K562 (cell line): ENCODE measurements around the gene BAD. TPM values are rescaled to one million over a fixed set of nuclear protein-coding genes. Genes with fewer than 3 reads are reported as not detected.

Source experiments
- BCL6 ChIP-seq: fragments of 250-450 bp; sonication (Bioruptor Pico); IDR thresholded peaks from 2 replicates; pipeline ENCODE4 v1.4.0; 2020
- BDP1 ChIP-seq: IDR thresholded peaks from 3 replicates; pipeline ENCODE4 v1.6.1; 2011; ENCODE audit not compliant: insufficient read length, insufficient read depth
- HDAC6 ChIP-seq: IDR thresholded peaks from 2 replicates; pipeline ENCODE4 v1.6.1; 2012; ENCODE audit warnings: low read depth, mild to moderate bottlenecking, control low read depth, inconsistent platforms, low read length, moderate library complexity
- JUND ChIP-seq, 2 experiments: IDR thresholded peaks; 2 replicates in 1 of 2; 3 replicates in 1 of 2; pipeline ENCODE4 v1.6.1; 2011; ENCODE audit warnings: borderline replicate concordance in 2 of 2, low read depth in 2 of 2, low read length in 2 of 2, improper control_type of control experiment in 1 of 2, missing biosample characterization in 1 of 2, missing genetic modification characterization in 1 of 2, missing genetic modification reagents in 1 of 2
- KAT7 ChIP-seq: sonication (generic); formaldehyde crosslinking; IDR thresholded peaks from 2 replicates; pipeline ENCODE4 v1.8.0; 2022; ENCODE audit warnings: missing genetic modification reagents, mild to moderate bottlenecking, borderline replicate concordance
- RCOR1 ChIP-seq, 2 experiments: IDR thresholded peaks; 2 replicates each; pipeline ENCODE4 v1.6.1; 2012; ENCODE audit warnings: low read depth in 2 of 2, low read length in 2 of 2, borderline replicate concordance in 1 of 2, improper control_type of control experiment in 1 of 2
- SMAD4 ChIP-seq: fragments of 250-450 bp; sonication (Bioruptor Pico); conservative IDR thresholded peaks from 2 replicates; pipeline ENCODE4 v1.8.0; 2021; ENCODE audit warnings: inconsistent platforms, mild to moderate bottlenecking, moderate library complexity
- SUPT5H ChIP-seq: fragments of 450-650 bp; IDR thresholded peaks from 2 replicates; pipeline ENCODE4 v1.6.1; 2016
- TCF7 ChIP-seq: sonication (generic); IDR thresholded peaks from 2 replicates; pipeline ENCODE4 v1.6.1; 2016; ENCODE audit warnings: antibody characterized with exemption, borderline replicate concordance
- ZFP1 ChIP-seq: fragments of 450-650 bp; formaldehyde crosslinking; IDR thresholded peaks from 2 replicates; pipeline ENCODE4 v1.4.0; 2020; ENCODE audit warnings: mild to moderate bottlenecking, mixed read lengths
- ZNF134 ChIP-seq: fragments of 250-450 bp; sonication (Bioruptor Pico); conservative IDR thresholded peaks from 2 replicates; pipeline ENCODE4 v1.4.0; 2020
- polyA plus RNA-seq, 8 experiments: library from polyadenylated mRNA; depleted of rRNA in 4 of 8; stranded (reverse) in 5 of 8; unstranded in 3 of 8; fragments of >200 nt; fragmentation: Nextera tagmentation in 2 of 8; fragmentation: Illumina TruSeq in 1 of 8; extraction: Ambion mirVana in 2 of 8; extraction: Trizol in 1 of 8; gene quantifications; 2 replicates each; pipeline versions ENCODE4 v1.2.1 to v1.2.3, GENCODE V29; 2011 to 2014; ENCODE audit warnings: inconsistent platforms in 1 of 8, missing spikeins in 1 of 8
- total RNA-seq, 7 experiments: library from RNA; depleted of rRNA in 6 of 7; stranded (reverse); fragments of >200 nt in 6 of 7; fragmentation: Illumina TruSeq in 2 of 7; extraction: Trizol in 2 of 7; gene quantifications; 2 replicates each; pipeline versions ENCODE4 v1.2.1 to v1.2.3, GENCODE V29; 2011 to 2021; ENCODE audit warnings: low replicate concordance in 1 of 7
- TF ChIP-seq, protein P1 (sequence below): fragments of 450-650 bp; IDR thresholded peaks from 2 replicates; pipeline ENCODE4 v1.6.1; 2018; ENCODE audit not compliant: partially characterized antibody
- TF ChIP-seq, protein P2 (sequence below): fragments of 250-450 bp; sonication (Bioruptor Pico); IDR thresholded peaks from 2 replicates; pipeline ENCODE4 v1.8.0; 2022; ENCODE audit warnings: inconsistent platforms, mild to moderate bottlenecking, moderate library complexity, borderline replicate concordance
- TF ChIP-seq, protein P3 (sequence below): sonication (generic); formaldehyde crosslinking; IDR thresholded peaks from 2 replicates; pipeline ENCODE4 v1.8.1; 2023; ENCODE audit warnings: mild to moderate bottlenecking, missing genetic modification reagents
- TF ChIP-seq, protein P4 (sequence below), 3 experiments: fragments of 200-800 bp in 1 of 3; fragments of 250-450 bp in 1 of 3; fragments of 450-650 bp in 1 of 3; sonication (Bioruptor Pico) in 1 of 3; sonication (Bioruptor generic) in 1 of 3; formaldehyde crosslinking in 1 of 3; IDR thresholded peaks; 2 replicates each; pipeline versions ENCODE4 v1.6.1 to v1.8.0; 2016 to 2022; ENCODE audit warnings: mild to moderate bottlenecking in 2 of 3, missing genetic modification characterization in 2 of 3, missing compliant biosample characterization in 1 of 3, moderate library complexity in 1 of 3

BAD gene
- total and polyA plus RNA-seq, 9 of the 15 experiments (the other 6 are each of a cell fraction or from before 2014, with no cell fraction given): 0.61 to 45.6 (median 11.8) TPM

DNA sequence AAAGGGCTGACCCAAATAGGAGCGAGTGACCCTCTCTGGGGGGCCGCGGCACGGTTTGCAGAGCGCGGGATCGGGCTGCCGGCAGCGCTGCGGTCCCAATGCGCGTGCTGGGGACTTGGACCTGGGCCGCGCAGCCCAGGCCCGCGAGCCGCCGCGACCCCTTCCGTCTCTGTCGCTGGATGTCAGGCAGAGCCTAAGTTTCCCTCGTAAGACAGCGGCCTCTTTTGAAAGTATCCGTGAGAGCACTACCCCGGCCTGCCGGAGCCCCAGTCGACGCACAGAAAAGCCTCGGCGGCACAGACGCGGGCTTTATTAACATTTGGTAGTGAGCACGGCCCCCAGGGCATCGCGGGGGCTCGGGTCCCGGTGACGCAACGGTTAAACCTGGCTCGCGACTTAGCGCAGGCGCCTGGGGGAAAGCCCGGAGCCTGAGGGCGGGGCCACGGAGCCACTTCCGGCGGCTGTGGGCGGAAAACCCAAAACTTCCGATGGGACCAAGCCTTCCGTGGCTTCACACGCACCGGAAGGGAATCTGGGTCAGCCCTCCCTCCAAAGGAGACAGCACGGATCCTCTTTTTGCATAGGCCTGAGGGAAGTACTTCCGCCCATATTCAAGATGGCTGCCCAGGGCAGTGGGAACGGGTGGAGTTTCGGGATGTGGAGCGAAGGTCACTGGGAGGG is 14.8 kb downstream of the BAD start (continued):
- TF ChIP-seq, protein P1, sequence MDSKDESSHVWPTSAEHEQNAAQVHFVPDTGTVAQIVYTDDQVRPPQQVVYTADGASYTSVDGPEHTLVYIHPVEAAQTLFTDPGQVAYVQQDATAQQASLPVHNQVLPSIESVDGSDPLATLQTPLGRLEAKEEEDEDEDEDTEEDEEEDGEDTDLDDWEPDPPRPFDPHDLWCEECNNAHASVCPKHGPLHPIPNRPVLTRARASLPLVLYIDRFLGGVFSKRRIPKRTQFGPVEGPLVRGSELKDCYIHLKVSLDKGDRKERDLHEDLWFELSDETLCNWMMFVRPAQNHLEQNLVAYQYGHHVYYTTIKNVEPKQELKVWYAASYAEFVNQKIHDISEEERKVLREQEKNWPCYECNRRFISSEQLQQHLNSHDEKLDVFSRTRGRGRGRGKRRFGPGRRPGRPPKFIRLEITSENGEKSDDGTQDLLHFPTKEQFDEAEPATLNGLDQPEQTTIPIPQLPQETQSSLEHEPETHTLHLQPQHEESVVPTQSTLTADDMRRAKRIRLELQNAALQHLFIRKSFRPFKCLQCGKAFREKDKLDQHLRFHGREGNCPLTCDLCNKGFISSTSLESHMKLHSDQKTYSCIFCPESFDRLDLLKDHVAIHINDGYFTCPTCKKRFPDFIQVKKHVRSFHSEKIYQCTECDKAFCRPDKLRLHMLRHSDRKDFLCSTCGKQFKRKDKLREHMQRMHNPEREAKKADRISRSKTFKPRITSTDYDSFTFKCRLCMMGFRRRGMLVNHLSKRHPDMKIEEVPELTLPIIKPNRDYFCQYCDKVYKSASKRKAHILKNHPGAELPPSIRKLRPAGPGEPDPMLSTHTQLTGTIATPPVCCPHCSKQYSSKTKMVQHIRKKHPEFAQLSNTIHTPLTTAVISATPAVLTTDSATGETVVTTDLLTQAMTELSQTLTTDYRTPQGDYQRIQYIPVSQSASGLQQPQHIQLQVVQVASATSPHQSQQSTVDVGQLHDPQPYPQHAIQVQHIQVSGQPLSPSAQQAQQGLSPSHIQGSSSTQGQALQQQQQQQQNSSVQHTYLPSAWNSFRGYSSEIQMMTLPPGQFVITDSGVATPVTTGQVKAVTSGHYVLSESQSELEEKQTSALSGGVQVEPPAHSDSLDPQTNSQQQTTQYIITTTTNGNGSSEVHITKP: peak; percentile 10
- TF ChIP-seq, protein P2, sequence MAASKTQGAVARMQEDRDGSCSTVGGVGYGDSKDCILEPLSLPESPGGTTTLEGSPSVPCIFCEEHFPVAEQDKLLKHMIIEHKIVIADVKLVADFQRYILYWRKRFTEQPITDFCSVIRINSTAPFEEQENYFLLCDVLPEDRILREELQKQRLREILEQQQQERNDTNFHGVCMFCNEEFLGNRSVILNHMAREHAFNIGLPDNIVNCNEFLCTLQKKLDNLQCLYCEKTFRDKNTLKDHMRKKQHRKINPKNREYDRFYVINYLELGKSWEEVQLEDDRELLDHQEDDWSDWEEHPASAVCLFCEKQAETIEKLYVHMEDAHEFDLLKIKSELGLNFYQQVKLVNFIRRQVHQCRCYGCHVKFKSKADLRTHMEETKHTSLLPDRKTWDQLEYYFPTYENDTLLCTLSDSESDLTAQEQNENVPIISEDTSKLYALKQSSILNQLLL (CRISPR knock-in tag): 0 out of 2 replicates have a peak, but pooled peaks have one; percentile 44
- TF ChIP-seq, protein P3, sequence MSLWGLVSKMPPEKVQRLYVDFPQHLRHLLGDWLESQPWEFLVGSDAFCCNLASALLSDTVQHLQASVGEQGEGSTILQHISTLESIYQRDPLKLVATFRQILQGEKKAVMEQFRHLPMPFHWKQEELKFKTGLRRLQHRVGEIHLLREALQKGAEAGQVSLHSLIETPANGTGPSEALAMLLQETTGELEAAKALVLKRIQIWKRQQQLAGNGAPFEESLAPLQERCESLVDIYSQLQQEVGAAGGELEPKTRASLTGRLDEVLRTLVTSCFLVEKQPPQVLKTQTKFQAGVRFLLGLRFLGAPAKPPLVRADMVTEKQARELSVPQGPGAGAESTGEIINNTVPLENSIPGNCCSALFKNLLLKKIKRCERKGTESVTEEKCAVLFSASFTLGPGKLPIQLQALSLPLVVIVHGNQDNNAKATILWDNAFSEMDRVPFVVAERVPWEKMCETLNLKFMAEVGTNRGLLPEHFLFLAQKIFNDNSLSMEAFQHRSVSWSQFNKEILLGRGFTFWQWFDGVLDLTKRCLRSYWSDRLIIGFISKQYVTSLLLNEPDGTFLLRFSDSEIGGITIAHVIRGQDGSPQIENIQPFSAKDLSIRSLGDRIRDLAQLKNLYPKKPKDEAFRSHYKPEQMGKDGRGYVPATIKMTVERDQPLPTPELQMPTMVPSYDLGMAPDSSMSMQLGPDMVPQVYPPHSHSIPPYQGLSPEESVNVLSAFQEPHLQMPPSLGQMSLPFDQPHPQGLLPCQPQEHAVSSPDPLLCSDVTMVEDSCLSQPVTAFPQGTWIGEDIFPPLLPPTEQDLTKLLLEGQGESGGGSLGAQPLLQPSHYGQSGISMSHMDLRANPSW (CRISPR knock-in tag): no peak
- peak; percentile 29; the same call in 1 of the 2 replicates for TF ChIP-seq ZFP1
- peak in 1 of 2 experiments; percentile 40; a peak in 2 of 4 replicates for TF ChIP-seq RCOR1 (IDR thresholded peaks at IDR 0.05; ENCODE audit: borderline replicate concordance in 1 of 2, low read depth in 2 of 2, low read length in 2 of 2)
- no peak for TF ChIP-seq HDAC6
- TF ChIP-seq BCL6 (CRISPR knock-in tag): no peak
- peak; percentile 64 for TF ChIP-seq JUND (IDR thresholded peaks at IDR 0.05; ENCODE audit: borderline replicate concordance, low read depth, low read length)
- TF ChIP-seq JUND (tag; IDR thresholded peaks at IDR 0.05; ENCODE audit: borderline replicate concordance, low read depth, low read length): no peak; the same call in 2 of the 3 replicates
- TF ChIP-seq TCF7: peak; percentile 47; the same call in 1 of the 2 replicates
- TF ChIP-seq, protein P4, sequence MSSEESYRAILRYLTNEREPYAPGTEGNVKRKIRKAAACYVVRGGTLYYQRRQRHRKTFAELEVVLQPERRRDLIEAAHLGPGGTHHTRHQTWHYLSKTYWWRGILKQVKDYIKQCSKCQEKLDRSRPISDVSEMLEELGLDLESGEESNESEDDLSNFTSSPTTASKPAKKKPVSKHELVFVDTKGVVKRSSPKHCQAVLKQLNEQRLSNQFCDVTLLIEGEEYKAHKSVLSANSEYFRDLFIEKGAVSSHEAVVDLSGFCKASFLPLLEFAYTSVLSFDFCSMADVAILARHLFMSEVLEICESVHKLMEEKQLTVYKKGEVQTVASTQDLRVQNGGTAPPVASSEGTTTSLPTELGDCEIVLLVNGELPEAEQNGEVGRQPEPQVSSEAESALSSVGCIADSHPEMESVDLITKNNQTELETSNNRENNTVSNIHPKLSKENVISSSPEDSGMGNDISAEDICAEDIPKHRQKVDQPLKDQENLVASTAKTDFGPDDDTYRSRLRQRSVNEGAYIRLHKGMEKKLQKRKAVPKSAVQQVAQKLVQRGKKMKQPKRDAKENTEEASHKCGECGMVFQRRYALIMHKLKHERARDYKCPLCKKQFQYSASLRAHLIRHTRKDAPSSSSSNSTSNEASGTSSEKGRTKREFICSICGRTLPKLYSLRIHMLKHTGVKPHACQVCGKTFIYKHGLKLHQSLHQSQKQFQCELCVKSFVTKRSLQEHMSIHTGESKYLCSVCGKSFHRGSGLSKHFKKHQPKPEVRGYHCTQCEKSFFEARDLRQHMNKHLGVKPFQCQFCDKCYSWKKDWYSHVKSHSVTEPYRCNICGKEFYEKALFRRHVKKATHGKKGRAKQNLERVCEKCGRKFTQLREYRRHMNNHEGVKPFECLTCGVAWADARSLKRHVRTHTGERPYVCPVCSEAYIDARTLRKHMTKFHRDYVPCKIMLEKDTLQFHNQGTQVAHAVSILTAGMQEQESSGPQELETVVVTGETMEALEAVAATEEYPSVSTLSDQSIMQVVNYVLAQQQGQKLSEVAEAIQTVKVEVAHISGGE (CRISPR knock-in tag; IDR thresholded peaks at IDR 0.05): peak; percentile 84 to 97 (median 86); a peak in 5 of 6 replicates
- no peak for TF ChIP-seq BDP1
- no peak for TF ChIP-seq ZNF134 (CRISPR knock-in tag)
- TF ChIP-seq KAT7 (CRISPR knock-in tag): peak; percentile 70; the same call in 1 of the 2 replicates
- TF ChIP-seq SUPT5H: peak; percentile 26
- peak; percentile 43 for TF ChIP-seq SMAD4 (CRISPR knock-in tag)
